ENCODE results near the gene SMG5. TPM values are rescaled to one million over a fixed set of nuclear protein-coding genes. Genes with fewer than 3 reads are reported as not detected.

SMG5 gene
- total and polyA plus RNA-seq, 8 donors = 15.9 to 42.8 (median 26.4) TPM

GRCh38 chr1:156212130-156212529 lies 70.5 kb downstream of the SMG5 start:
- ATAC-seq = no peak
- Histone ChIP-seq H3K9me3 (no peaks in the 10 kb centered on the region), H3K4me1 (peaks cover 8 to 11% (median 10%) of the 10 kb centered on the region in 3 donors), H3K27me3 (no peaks in the 10 kb centered on the region), H3K4me3 (peak overlapping the region in 1 of 4 donors; percentile 66), H3K27ac (peak overlapping the region in 3 of 4 donors; percentile 93 to 98 (median 95)), H3K36me3 (peaks cover 0 to 8% (median 0%) of the 10 kb centered on the region in 3 donors)
- intact Hi-C loops (cut with DNase I) = no loop called here
- FAIRE-seq = no peak
- whole genome bisulfite sequencing, 2 donors = 74 to 81% methylated on average over 9 of the region's 9 CpGs
- TF ChIP-seq CTCF (IDR thresholded peaks at IDR 0.05) = no peak
- no peak for DNase-seq

GRCh38 chr1:156211243-156211642 lies 71.4 kb downstream of the SMG5 start:
- intact Hi-C loops (cut with DNase I) = no loop called here
- no peak for FAIRE-seq
- Histone ChIP-seq H3K9me3 (no peaks in the 10 kb centered on the region), H3K4me1 (peaks cover 7 to 10% (median 10%) of the 10 kb centered on the region in 3 donors), H3K4me3 (no peak overlapping the region), H3K36me3 (peaks cover 0 to 8% (median 0%) of the 10 kb centered on the region in 3 donors), H3K27me3 (no peaks in the 10 kb centered on the region), H3K27ac (no peak overlapping the region)
- DNase-seq = peak in 1 of 6 donors; percentile 13
- no peak for ATAC-seq
- WGBS, 2 donors = 92 to 100% methylated on average over 3 of the region's 3 CpGs
- TF ChIP-seq CTCF (IDR thresholded peaks at IDR 0.05) = no peak

- intact Hi-C loops (cut with DNase I) = loop anchor here in 1 of 3 donors (10.0 kb wide), 1 partner anchor 50 kb away; the partner anchor contains the start of gene SEMA4A
- WGBS, 2 donors = 90 to 94% methylated on average over 3 of the region's 3 CpGs
Measured at GRCh38 chr1:156204686-156205085, 77.9 kb downstream of the SMG5 start.

GRCh38 chr1:156203331-156203730 lies 79.3 kb downstream of the SMG5 start:
- no peak overlapping the region for H3K27ac ChIP-seq
- no peak overlapping the region for H3K4me3 ChIP-seq
- no peaks in the 10 kb centered on the region for H3K27me3 ChIP-seq
- no peak for DNase-seq
- peaks cover 0 to 6% (median 0%) of the 10 kb centered on the region in 3 donors for H3K36me3 ChIP-seq
- H3K4me1 ChIP-seq = no peaks in the 10 kb centered on the region
- TF ChIP-seq CTCF (IDR thresholded peaks at IDR 0.05) = no peak
- ATAC-seq = no peak
- H3K9me3 ChIP-seq = no peaks in the 10 kb centered on the region
- intact Hi-C loops (cut with DNase I) = loop anchor here in 1 of 3 donors (10.0 kb wide), 1 partner anchor 49 kb away; the partner anchor contains the start of gene SEMA4A
- no peak for FAIRE-seq

More at GRCh38 chr1:156204686-156205085, 77.9 kb downstream of the SMG5 start:
- Histone ChIP-seq H3K27me3 (no peaks in the 10 kb centered on the region), H3K27ac (no peak overlapping the region), H3K4me3 (no peak overlapping the region), H3K4me1 (no peaks in the 10 kb centered on the region), H3K36me3 (peaks cover 0 to 8% (median 0%) of the 10 kb centered on the region in 3 donors), H3K9me3 (no peaks in the 10 kb centered on the region)
- FAIRE-seq (no peak), DNase-seq (no peak), ATAC-seq (no peak)
- TF ChIP-seq CTCF (IDR thresholded peaks at IDR 0.05) = no peak

GRCh38 chr1:156200044-156200443 lies 82.6 kb downstream of the SMG5 start:
- H3K4me1 ChIP-seq = peaks cover 0 to 5% (median 0%) of the 10 kb centered on the region in 3 donors
- 89 to 90% methylated on average over 8 of the region's 8 CpGs for WGBS, 2 donors
- no peaks in the 10 kb centered on the region for H3K27me3 ChIP-seq
- H3K4me3 ChIP-seq = no peak overlapping the region
- H3K36me3 ChIP-seq = no peaks in the 10 kb centered on the region
- H3K9me3 ChIP-seq = no peaks in the 10 kb centered on the region
- FAIRE-seq (no peak), ATAC-seq (no peak), DNase-seq (no peak)
- intact Hi-C loops (cut with DNase I) = loop anchor here in 1 of 3 donors (10.0 kb wide), 1 partner anchor 45 kb away; the partner anchor contains the start of gene SEMA4A
- no peak overlapping the region for H3K27ac ChIP-seq
- TF ChIP-seq CTCF (IDR thresholded peaks at IDR 0.05) = no peak
